ENCODE measurements around the gene PDE9A.

The PDE9A gene

GRCh38 chr21:42680429-42680828 lies 27.0 kb downstream of the PDE9A start:
- Histone ChIP-seq H3K27me3 (ENCODE audit: control insufficient read depth, insufficient read depth, low read length, poor library complexity, severe bottlenecking) (no peaks in the 10 kb centered on the region), H3K27ac (ENCODE audit: insufficient read depth, low read depth, low read length, poor library complexity, severe bottlenecking) (no peak overlapping the region), H3K9me3 (ENCODE audit: control insufficient read depth, low read length) (no peaks in the 10 kb centered on the region), H3K36me3 (ENCODE audit: control insufficient read depth, insufficient read depth, low read length) (no peaks in the 10 kb centered on the region), H3K4me1 (ENCODE audit: control insufficient read depth, insufficient read depth, low read length) (peaks cover 20% of the 10 kb centered on the region), H3K4me3 (ENCODE audit: insufficient read depth, low read depth, low read length) (no peak overlapping the region)
- 94% methylated on average over 11 of the region's 11 CpGs for WGBS, 2 experiments

- H3K36me3 ChIP-seq (ENCODE audit: control insufficient read depth, insufficient read depth, low read length), result no peaks in the 10 kb centered on the region
- no peak overlapping the region for H3K27ac ChIP-seq (ENCODE audit: insufficient read depth, low read depth, low read length, poor library complexity, severe bottlenecking)
- H3K9me3 ChIP-seq (ENCODE audit: control insufficient read depth, low read length), result no peaks in the 10 kb centered on the region
- no peaks in the 10 kb centered on the region for H3K27me3 ChIP-seq (ENCODE audit: control insufficient read depth, insufficient read depth, low read length, poor library complexity, severe bottlenecking)
- peaks cover 18% of the 10 kb centered on the region for H3K4me1 ChIP-seq (ENCODE audit: control insufficient read depth, insufficient read depth, low read length)
- H3K4me3 ChIP-seq (ENCODE audit: insufficient read depth, low read depth, low read length), result no peak overlapping the region
- 91 to 92% methylated on average over 24 of the region's 24 CpGs for WGBS, 2 experiments
These were observed 28.1 kb downstream of the PDE9A start for GRCh38 chr21:42681296-42682206.

DNA sequence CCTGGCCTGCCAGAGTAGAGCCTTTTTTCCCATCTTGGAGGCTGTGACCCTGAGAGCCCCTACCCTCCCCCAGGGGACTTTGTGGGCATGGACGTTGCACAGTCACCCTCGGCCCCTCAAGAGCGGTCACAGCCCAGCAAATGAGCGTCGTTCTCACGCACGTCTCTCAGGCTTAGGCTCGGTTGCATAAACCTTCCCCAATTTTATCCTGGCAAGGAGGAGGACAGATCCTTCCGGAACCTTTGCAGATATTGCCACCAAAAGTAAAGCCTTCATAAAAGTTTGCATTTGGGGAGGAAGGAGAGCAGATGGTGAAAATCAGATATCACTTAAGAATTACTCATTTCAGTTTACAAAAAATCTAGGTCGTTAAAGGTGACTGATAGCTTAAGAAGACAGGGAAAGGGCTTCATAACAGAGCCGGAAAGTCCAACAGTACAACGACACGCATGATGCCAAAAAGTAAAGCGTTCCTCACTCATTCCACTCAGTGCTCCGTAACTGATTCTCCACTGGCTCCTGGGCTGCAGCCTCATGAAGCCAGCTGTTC lies 29.3 kb downstream of the PDE9A start:
- H3K9me3 ChIP-seq (ENCODE audit: control insufficient read depth, low read length), result no peaks in the 10 kb centered on the region
- peaks cover 3% of the 10 kb centered on the region for H3K36me3 ChIP-seq (ENCODE audit: control insufficient read depth, insufficient read depth, low read length)
- no peak overlapping the region for H3K27ac ChIP-seq (ENCODE audit: insufficient read depth, low read depth, low read length, poor library complexity, severe bottlenecking)
- 94 to 96% methylated on average over 15 of the region's 15 CpGs for WGBS, 2 experiments
- no peaks in the 10 kb centered on the region for H3K27me3 ChIP-seq (ENCODE audit: control insufficient read depth, insufficient read depth, low read length, poor library complexity, severe bottlenecking)
- no peak overlapping the region for H3K4me3 ChIP-seq (ENCODE audit: insufficient read depth, low read depth, low read length)
- H3K4me1 ChIP-seq (ENCODE audit: control insufficient read depth, insufficient read depth, low read length), result peaks cover 9% of the 10 kb centered on the region

DNA sequence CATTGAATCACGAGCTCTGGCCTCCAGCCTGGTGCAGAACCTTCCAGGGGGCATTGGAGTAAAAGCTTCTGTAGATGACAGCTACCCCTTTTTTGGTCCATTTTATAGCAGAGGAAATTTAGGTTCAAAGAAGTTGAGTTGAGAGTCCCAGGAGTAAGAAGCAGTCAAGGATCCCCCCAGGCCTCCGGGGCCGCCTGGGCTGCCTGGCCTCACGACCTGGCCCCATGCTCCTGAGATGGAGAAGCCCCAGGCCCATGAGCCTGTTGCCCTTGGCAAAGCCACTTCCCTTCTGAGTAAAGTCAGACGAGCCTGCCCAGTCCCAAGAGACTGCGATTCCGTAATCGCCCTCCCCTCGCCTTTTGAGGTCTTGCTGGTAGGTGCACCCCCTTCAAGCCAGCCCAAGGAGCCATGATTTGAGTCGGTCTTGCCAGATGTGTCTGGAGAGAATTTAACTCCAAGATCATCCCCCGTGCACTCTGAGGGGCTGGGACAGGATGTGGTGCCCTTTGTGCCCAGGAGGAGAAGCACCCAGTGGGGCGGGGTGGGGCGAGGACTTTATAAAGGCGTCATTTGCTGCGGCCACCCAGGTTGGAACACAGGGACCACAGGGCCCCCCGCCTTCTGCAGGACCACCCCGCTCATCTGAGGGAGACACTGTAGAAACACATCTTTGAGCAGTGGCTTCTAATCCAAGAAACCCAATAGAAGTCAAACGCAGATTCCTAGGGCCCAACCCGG lies 30.1 kb downstream of the PDE9A start:
- WGBS, 2 experiments, result 93 to 94% methylated on average over 19 of the region's 19 CpGs
- Histone ChIP-seq H3K4me3 (ENCODE audit: insufficient read depth, low read depth, low read length) (no peak overlapping the region), H3K36me3 (ENCODE audit: control insufficient read depth, insufficient read depth, low read length) (peaks cover 9% of the 10 kb centered on the region), H3K27ac (ENCODE audit: insufficient read depth, low read depth, low read length, poor library complexity, severe bottlenecking) (no peak overlapping the region), H3K4me1 (ENCODE audit: control insufficient read depth, insufficient read depth, low read length) (peaks cover 9% of the 10 kb centered on the region), H3K27me3 (ENCODE audit: control insufficient read depth, insufficient read depth, low read length, poor library complexity, severe bottlenecking) (no peaks in the 10 kb centered on the region), H3K9me3 (ENCODE audit: control insufficient read depth, low read length) (no peaks in the 10 kb centered on the region)

GRCh38 chr21:42684109-42684916 lies 30.9 kb downstream of the PDE9A start:
- WGBS, 2 experiments, result 95 to 96% methylated on average over 22 of the region's 22 CpGs
- no peak overlapping the region for H3K27ac ChIP-seq (ENCODE audit: insufficient read depth, low read depth, low read length, poor library complexity, severe bottlenecking)
- H3K9me3 ChIP-seq (ENCODE audit: control insufficient read depth, low read length), result no peaks in the 10 kb centered on the region
- H3K4me3 ChIP-seq (ENCODE audit: insufficient read depth, low read depth, low read length), result no peak overlapping the region
- H3K4me1 ChIP-seq (ENCODE audit: control insufficient read depth, insufficient read depth, low read length), result peaks cover 9% of the 10 kb centered on the region
- peaks cover 17% of the 10 kb centered on the region for H3K36me3 ChIP-seq (ENCODE audit: control insufficient read depth, insufficient read depth, low read length)
- no peaks in the 10 kb centered on the region for H3K27me3 ChIP-seq (ENCODE audit: control insufficient read depth, insufficient read depth, low read length, poor library complexity, severe bottlenecking)

- 94 to 96% methylated on average over 33 of the region's 33 CpGs for WGBS, 2 experiments
- no peak overlapping the region for H3K4me3 ChIP-seq (ENCODE audit: insufficient read depth, low read depth, low read length)
These were observed 31.6 kb downstream of the PDE9A start for GRCh38 chr21:42685036-42685435.

DNA sequence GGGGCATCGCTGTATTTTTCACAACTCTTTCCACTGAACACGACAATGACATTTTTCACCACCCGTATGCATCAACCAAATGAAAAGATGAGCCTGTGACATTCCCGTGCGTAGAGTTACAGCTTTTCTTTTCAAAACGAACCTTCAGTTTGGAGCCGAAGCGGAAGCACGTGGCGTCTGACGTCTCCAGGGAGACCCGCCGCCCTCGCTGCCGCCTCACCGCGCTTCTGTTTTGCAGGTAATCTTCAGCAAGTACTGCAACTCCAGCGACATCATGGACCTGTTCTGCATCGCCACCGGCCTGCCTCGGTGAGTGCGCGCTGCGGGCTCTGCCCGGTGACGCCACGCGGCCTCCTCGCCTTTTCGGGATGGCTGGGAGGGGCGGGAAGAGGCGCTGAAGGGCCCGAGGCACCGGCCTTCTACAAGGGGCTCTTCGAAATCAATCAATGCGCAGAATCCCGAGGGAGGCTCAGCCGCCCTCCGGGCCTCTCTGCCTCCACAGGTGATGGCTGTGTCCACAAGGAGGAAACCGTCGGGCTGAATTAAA lies 32.6 kb downstream of the PDE9A start:
- Histone ChIP-seq H3K36me3 (ENCODE audit: control insufficient read depth, insufficient read depth, low read length) (peaks cover 32% of the 10 kb centered on the region), H3K4me3 (ENCODE audit: insufficient read depth, low read depth, low read length) (no peak overlapping the region), H3K27ac (ENCODE audit: insufficient read depth, low read depth, low read length, poor library complexity, severe bottlenecking) (no peak overlapping the region), H3K27me3 (ENCODE audit: control insufficient read depth, insufficient read depth, low read length, poor library complexity, severe bottlenecking) (no peaks in the 10 kb centered on the region), H3K4me1 (ENCODE audit: control insufficient read depth, insufficient read depth, low read length) (peaks cover 7% of the 10 kb centered on the region), H3K9me3 (ENCODE audit: control insufficient read depth, low read length) (no peaks in the 10 kb centered on the region)
- WGBS, 2 experiments, result 95 to 97% methylated on average over 41 of the region's 41 CpGs

More at GRCh38 chr21:42685036-42685435, 31.6 kb downstream of the PDE9A start:
- peaks cover 9% of the 10 kb centered on the region for H3K4me1 ChIP-seq (ENCODE audit: control insufficient read depth, insufficient read depth, low read length)
- no peaks in the 10 kb centered on the region for H3K9me3 ChIP-seq (ENCODE audit: control insufficient read depth, low read length)
- peaks cover 24% of the 10 kb centered on the region for H3K36me3 ChIP-seq (ENCODE audit: control insufficient read depth, insufficient read depth, low read length)
- H3K27ac ChIP-seq (ENCODE audit: insufficient read depth, low read depth, low read length, poor library complexity, severe bottlenecking), result no peak overlapping the region
- H3K27me3 ChIP-seq (ENCODE audit: control insufficient read depth, insufficient read depth, low read length, poor library complexity, severe bottlenecking), result no peaks in the 10 kb centered on the region

- Histone ChIP-seq H3K27ac (ENCODE audit: insufficient read depth, low read depth, low read length, poor library complexity, severe bottlenecking) (no peak overlapping the region), H3K4me1 (ENCODE audit: control insufficient read depth, insufficient read depth, low read length) (no peaks in the 10 kb centered on the region), H3K4me3 (ENCODE audit: insufficient read depth, low read depth, low read length) (no peak overlapping the region), H3K36me3 (ENCODE audit: control insufficient read depth, insufficient read depth, low read length) (peaks cover 38% of the 10 kb centered on the region), H3K9me3 (ENCODE audit: control insufficient read depth, low read length) (no peaks in the 10 kb centered on the region), H3K27me3 (ENCODE audit: control insufficient read depth, insufficient read depth, low read length, poor library complexity, severe bottlenecking) (no peaks in the 10 kb centered on the region)
- 96% methylated on average over 18 of the region's 18 CpGs for WGBS, 2 experiments
These were observed 34.4 kb downstream of the PDE9A start for GRCh38 chr21:42687796-42688195.

GRCh38 chr21:42688226-42688840 lies 34.9 kb downstream of the PDE9A start:
- H3K36me3 ChIP-seq (ENCODE audit: control insufficient read depth, insufficient read depth, low read length), result peaks cover 38% of the 10 kb centered on the region
- WGBS, 2 experiments, result 95 to 96% methylated on average over 16 of the region's 16 CpGs
- H3K4me3 ChIP-seq (ENCODE audit: insufficient read depth, low read depth, low read length), result no peak overlapping the region
- no peaks in the 10 kb centered on the region for H3K4me1 ChIP-seq (ENCODE audit: control insufficient read depth, insufficient read depth, low read length)
- H3K9me3 ChIP-seq (ENCODE audit: control insufficient read depth, low read length), result no peaks in the 10 kb centered on the region
- no peaks in the 10 kb centered on the region for H3K27me3 ChIP-seq (ENCODE audit: control insufficient read depth, insufficient read depth, low read length, poor library complexity, severe bottlenecking)
- no peak overlapping the region for H3K27ac ChIP-seq (ENCODE audit: insufficient read depth, low read depth, low read length, poor library complexity, severe bottlenecking)
